GM12891 (cell line): ENCODE results near the gene CCDC171.

Experiments
- PAX5 ChIP-seq: IDR thresholded peaks from 2 replicates; pipeline ENCODE4 v1.6.1; 2011; ENCODE audit warnings: low read length, moderate library complexity, mild to moderate bottlenecking; ENCODE audit not compliant: insufficient read depth, severe bottlenecking
- POLR2A ChIP-seq: IDR thresholded peaks from 2 replicates; pipeline ENCODE4 v1.6.1; 2011; ENCODE audit warnings: low read depth, low read length, control low read depth
- POLR2AphosphoS5 ChIP-seq: IDR thresholded peaks from 2 replicates; pipeline ENCODE4 v1.6.1; 2011; ENCODE audit warnings: low read depth, low read length, control low read depth
- POU2F2 ChIP-seq: IDR thresholded peaks from 2 replicates; pipeline ENCODE4 v1.6.1; 2011; ENCODE audit warnings: low read depth, mild to moderate bottlenecking, control low read depth, low read length, moderate library complexity
- SPI1 ChIP-seq: IDR thresholded peaks from 2 replicates; pipeline ENCODE4 v1.6.1; 2011; ENCODE audit warnings: low read depth, low read length, control low read depth
- TAF1 ChIP-seq: IDR thresholded peaks from 2 replicates; pipeline ENCODE4 v1.6.1; 2011; ENCODE audit warnings: low read depth, low read length, control low read depth

GRCh38 chr9:15724612-15725011 lies 171.8 kb downstream of the CCDC171 start:
- TF ChIP-seq TAF1 (no peak), POLR2A (no peak), POLR2AphosphoS5 (no peak), SPI1 (no peak), POU2F2 (no peak), PAX5 (no peak)
